ENCODE data around the gene IQCM.

The IQCM gene

GRCh38 chr4:149815743-149816142, at the start of gene IQCM:
IQCM (minus strand) TSS chr4:149815843; CDS start chr4:149742691, 73,152 bp downstream.
- DNase-seq, result no peak

- DNase-seq, result no peak
Observed at GRCh38 chr4:149857446-149857845, 41.8 kb upstream of the IQCM start.

- no peak for DNase-seq
Observed at GRCh38 chr4:149845743-149846142, 30.1 kb upstream of the IQCM start.

- no peak for DNase-seq
Observed at GRCh38 chr4:149841686-149842085, 26.0 kb upstream of the IQCM start.

GRCh38 chr4:149838036-149838435, 22.4 kb upstream of the IQCM start:
- DNase-seq, result no peak

GRCh38 chr4:149836546-149836945, 20.9 kb upstream of the IQCM start:
- DNase-seq, result no peak

- DNase-seq, result no peak
Observed at GRCh38 chr4:149835280-149835679, 19.6 kb upstream of the IQCM start.

- DNase-seq, result no peak
Observed at GRCh38 chr4:149831656-149832208, 16.1 kb upstream of the IQCM start.

- no peak for DNase-seq
Observed at GRCh38 chr4:149830823-149831222, 15.2 kb upstream of the IQCM start.

GRCh38 chr4:149825336-149825735, 9.7 kb upstream of the IQCM start:
- no peak for DNase-seq

- no peak for DNase-seq
Observed at GRCh38 chr4:149823769-149824221, 8.2 kb upstream of the IQCM start.

- DNase-seq, result no peak
Observed at GRCh38 chr4:149801416-149801815, 14.2 kb downstream of the IQCM start.

GRCh38 chr4:149799546-149799945, 16.1 kb downstream of the IQCM start:
- no peak for DNase-seq

GRCh38 chr4:149796381-149796780, 19.3 kb downstream of the IQCM start:
- no peak for DNase-seq

GRCh38 chr4:149795256-149795655, 20.4 kb downstream of the IQCM start:
- no peak for DNase-seq

GRCh38 chr4:149794352-149794751, 21.3 kb downstream of the IQCM start:
- DNase-seq, result no peak

- DNase-seq, result no peak
Observed at GRCh38 chr4:149793459-149793858, 22.2 kb downstream of the IQCM start.

- DNase-seq, result no peak
Observed at GRCh38 chr4:149791851-149792250, 23.8 kb downstream of the IQCM start.

- no peak for DNase-seq
Observed at GRCh38 chr4:149790172-149790907, 25.3 kb downstream of the IQCM start.

GRCh38 chr4:149788300-149788699, 27.3 kb downstream of the IQCM start:
- no peak for DNase-seq

- DNase-seq, result no peak
Observed at GRCh38 chr4:149785696-149786431, 29.8 kb downstream of the IQCM start.

- DNase-seq, result no peak
Observed at GRCh38 chr4:149784018-149784417, 31.6 kb downstream of the IQCM start.

- no peak for DNase-seq
Observed at GRCh38 chr4:149781150-149781549, 34.5 kb downstream of the IQCM start.

- no peak for DNase-seq
Observed at GRCh38 chr4:149768477-149768876, 47.2 kb downstream of the IQCM start.
